ENCODE data around the gene PLGRKT. TPM values are rescaled to one million over a fixed set of nuclear protein-coding genes. Genes with fewer than 3 reads are reported as not detected.
"Not testable (repeated sequence)": the region's sequence is repeated elsewhere in the genome, so short reads cannot be mapped to it uniquely, and the experiment has no call there.

PLGRKT gene
- total RNA-seq, 1 experiment from 2014 or later: 73.3 TPM

- DNase-seq (ENCODE audit: low read depth): no peak
Measured at GRCh38 chr9:5382479-5382878, 55.2 kb downstream of the PLGRKT start.

- no peak for DNase-seq (ENCODE audit: low read depth)
Measured at GRCh38 chr9:5375790-5376477, 61.8 kb downstream of the PLGRKT start.

GRCh38 chr9:5375091-5375490 is 62.6 kb downstream of the PLGRKT start:
- peak; percentile 14 for DNase-seq (ENCODE audit: low read depth)

- DNase-seq (ENCODE audit: low read depth): no peak
Measured at GRCh38 chr9:5364294-5365024, 73.3 kb downstream of the PLGRKT start.

- DNase-seq (ENCODE audit: low read depth): no peak
Measured at GRCh38 chr9:5361326-5362010, 76.3 kb downstream of the PLGRKT start.

- DNase-seq (ENCODE audit: low read depth): no peak
Measured at GRCh38 chr9:5360341-5360740, 77.4 kb downstream of the PLGRKT start.

GRCh38 chr9:5357431-5358105 is 80.2 kb downstream of the PLGRKT start:
- no peak for DNase-seq (ENCODE audit: low read depth)

- DNase-seq (ENCODE audit: low read depth): no peak
Measured at GRCh38 chr9:5355817-5356216, 81.9 kb downstream of the PLGRKT start.

GRCh38 chr9:5355226-5355625 is 82.5 kb downstream of the PLGRKT start:
- no peak for DNase-seq (ENCODE audit: low read depth)

- no peak for DNase-seq (ENCODE audit: low read depth)
Measured at GRCh38 chr9:5354184-5354583, 83.5 kb downstream of the PLGRKT start.

- DNase-seq (ENCODE audit: low read depth): no peak
Measured at GRCh38 chr9:5352637-5353248, 85.0 kb downstream of the PLGRKT start.

GRCh38 chr9:5338992-5339981 is 98.4 kb downstream of the PLGRKT start, which contains the start of gene RLN1:
Gene RLN1 (minus strand): TSS chr9:5339876. CDS start chr9:5339746, 130 bp downstream.
- DNase-seq (ENCODE audit: low read depth): not testable (repeated sequence)

GRCh38 chr9:5336688-5337087 is 101.0 kb downstream of the PLGRKT start:
- DNase-seq (ENCODE audit: low read depth): no peak

GRCh38 chr9:5331276-5331675 is 106.4 kb downstream of the PLGRKT start:
- not testable (repeated sequence) for DNase-seq (ENCODE audit: low read depth)

GRCh38 chr9:5326893-5327548 is 110.7 kb downstream of the PLGRKT start:
- DNase-seq (ENCODE audit: low read depth): no peak

- no peak for DNase-seq (ENCODE audit: low read depth)
Measured at GRCh38 chr9:5326187-5326586, 111.5 kb downstream of the PLGRKT start.

- DNase-seq (ENCODE audit: low read depth): not testable (repeated sequence)
Measured at GRCh38 chr9:5321601-5322000, 116.1 kb downstream of the PLGRKT start.

GRCh38 chr9:5321058-5321457 is 116.7 kb downstream of the PLGRKT start:
- no peak for DNase-seq (ENCODE audit: low read depth)

GRCh38 chr9:5316406-5316805 is 121.3 kb downstream of the PLGRKT start:
- DNase-seq (ENCODE audit: low read depth): not testable (repeated sequence)

Measured in Daoy (cell line).